Loucy (cell line): ENCODE data around the gene CNTROB.

Source experiments
- CTCF ChIP-seq: fragments of 200-600 bp; sonication (generic); conservative IDR thresholded peaks from 2 replicates; pipeline ENCODE4 v1.5.1; 2014; ENCODE audit warnings: mild to moderate bottlenecking, antibody characterized with exemption, low read length
- EZH2phosphoT487 ChIP-seq: fragments of 200-600 bp; IDR thresholded peaks from 2 replicates; pipeline ENCODE4 v1.6.1; 2018; ENCODE audit warnings: antibody characterized with exemption, mild to moderate bottlenecking, moderate library complexity, borderline replicate concordance

DNA sequence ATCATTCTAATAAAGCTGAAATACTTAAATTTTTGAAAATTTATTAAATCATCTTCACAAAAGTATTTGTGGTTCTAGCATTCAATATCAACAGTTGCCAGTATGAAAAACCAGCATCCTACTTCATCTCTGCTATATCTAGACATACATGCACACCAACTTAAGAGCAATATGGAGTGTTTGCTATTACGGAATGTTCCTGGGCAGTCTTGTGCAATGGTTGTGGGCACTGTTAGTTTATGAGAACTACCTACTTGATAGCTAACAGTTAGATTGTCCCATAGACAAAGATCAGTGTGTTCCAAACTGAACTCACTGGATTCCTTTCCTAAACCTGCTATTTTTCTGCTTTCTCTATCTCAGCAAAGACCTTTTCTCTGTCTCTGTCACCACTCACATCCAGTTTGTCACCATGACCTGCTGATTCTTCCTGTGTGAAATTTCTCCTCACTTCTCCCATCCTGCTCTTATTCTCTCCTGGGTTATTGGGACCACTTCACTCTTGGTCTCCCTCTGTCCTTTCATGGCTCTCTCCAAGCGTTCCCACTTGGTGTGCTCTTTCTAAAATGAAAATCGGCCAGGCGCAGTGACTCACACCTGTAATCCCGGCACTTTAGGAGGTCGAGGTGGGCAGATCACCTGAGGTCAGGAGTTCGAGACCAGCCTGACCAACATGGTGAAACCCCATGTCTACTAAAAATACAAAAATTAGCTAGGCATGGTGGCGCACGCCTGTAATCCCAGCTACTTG is 27.7 kb downstream of the CNTROB start:
- no peak for TF ChIP-seq CTCF
- TF ChIP-seq EZH2phosphoT487: no peak
